GM12878 (cell line): Measurements from ENCODE around the gene ACER3.

Experiments
- BHLHE40 ChIP-seq, 2 experiments: fragments of 450-650 bp in 1 of 2; IDR thresholded peaks; 2 replicates each; pipeline ENCODE4 v1.6.1; 2011 to 2017; ENCODE audit warnings: low read depth in 2 of 2, borderline replicate concordance in 1 of 2, improper control_type of control experiment in 1 of 2, low read length in 1 of 2, mild to moderate bottlenecking in 1 of 2
- CEBPB ChIP-seq, 2 experiments: fragments of 150-350 bp in 1 of 2; IDR thresholded peaks; 2 replicates each; pipeline ENCODE4 v1.6.1; 2012 to 2014; ENCODE audit warnings: low read depth in 2 of 2, low read length in 2 of 2, borderline replicate concordance in 1 of 2, inconsistent platforms in 1 of 2
- E4F1 ChIP-seq: fragments of 450-650 bp; IDR thresholded peaks from 2 replicates; pipeline ENCODE4 v1.6.1; 2018; ENCODE audit warnings: borderline replicate concordance, mild to moderate bottlenecking; ENCODE audit not compliant: partially characterized antibody
- EZH2 ChIP-seq: IDR thresholded peaks from 2 replicates; pipeline ENCODE4 v1.6.1; 2012; ENCODE audit warnings: low read depth, mild to moderate bottlenecking, control low read depth, inconsistent platforms, low read length, borderline replicate concordance; ENCODE audit not compliant: control insufficient read depth
- NFYA ChIP-seq: IDR thresholded peaks from 2 replicates; pipeline ENCODE4 v1.6.1; 2011; ENCODE audit warnings: low read depth, mild to moderate bottlenecking, low read length, improper control_type of control experiment, borderline replicate concordance
- POLR2A ChIP-seq: IDR thresholded peaks from 2 replicates; pipeline ENCODE4 v1.6.1; 2011; ENCODE audit warnings: low read depth, mild to moderate bottlenecking, low read length
- POLR2AphosphoS2 ChIP-seq: IDR thresholded peaks from 2 replicates; pipeline ENCODE4 v1.6.1; 2011; ENCODE audit warnings: low read depth, mild to moderate bottlenecking, low read length, improper control_type of control experiment, moderate library complexity
- POLR2AphosphoS5 ChIP-seq: IDR thresholded peaks from 2 replicates; pipeline ENCODE4 v1.6.1; 2011; ENCODE audit warnings: mild to moderate bottlenecking, low read length, inconsistent platforms
- USF2 ChIP-seq: IDR thresholded peaks from 2 replicates; pipeline ENCODE4 v1.6.1; 2011; ENCODE audit warnings: low read depth, low read length, improper control_type of control experiment, borderline replicate concordance
- ZSCAN29 ChIP-seq: fragments of 450-650 bp; IDR thresholded peaks from 2 replicates; pipeline ENCODE4 v1.6.1; 2017; ENCODE audit warnings: mild to moderate bottlenecking, moderate library complexity
- TF ChIP-seq, protein P1 (sequence below), 3 experiments: IDR thresholded peaks in 2 of 3; conservative IDR thresholded peaks in 1 of 3; 2 replicates each; pipeline ENCODE4 v1.5.1; 2011; ENCODE audit warnings: low read depth in 3 of 3, low read length in 3 of 3, mild to moderate bottlenecking in 3 of 3, control low read depth in 2 of 3, moderate library complexity in 2 of 3, inconsistent platforms in 1 of 3, mixed read lengths in 1 of 3; ENCODE audit not compliant: control insufficient read depth in 2 of 3, insufficient read depth in 1 of 3; ENCODE audit errors: extremely low read depth in 1 of 3

- TF ChIP-seq EZH2 (no peak), NFYA (no peak), E4F1 (no peak), POLR2A (no peak), POLR2AphosphoS2 (no peak), USF2 (no peak), ZSCAN29 (no peak), POLR2AphosphoS5 (no peak), BHLHE40 (IDR thresholded peaks at IDR 0.05; ENCODE audit: borderline replicate concordance in 1 of 2, low read depth in 2 of 2, low read length in 1 of 2) (no peak), CEBPB (IDR thresholded peaks at IDR 0.05; ENCODE audit: borderline replicate concordance in 1 of 2, low read depth in 2 of 2, low read length in 2 of 2) (no peak)
- TF ChIP-seq, protein P1, sequence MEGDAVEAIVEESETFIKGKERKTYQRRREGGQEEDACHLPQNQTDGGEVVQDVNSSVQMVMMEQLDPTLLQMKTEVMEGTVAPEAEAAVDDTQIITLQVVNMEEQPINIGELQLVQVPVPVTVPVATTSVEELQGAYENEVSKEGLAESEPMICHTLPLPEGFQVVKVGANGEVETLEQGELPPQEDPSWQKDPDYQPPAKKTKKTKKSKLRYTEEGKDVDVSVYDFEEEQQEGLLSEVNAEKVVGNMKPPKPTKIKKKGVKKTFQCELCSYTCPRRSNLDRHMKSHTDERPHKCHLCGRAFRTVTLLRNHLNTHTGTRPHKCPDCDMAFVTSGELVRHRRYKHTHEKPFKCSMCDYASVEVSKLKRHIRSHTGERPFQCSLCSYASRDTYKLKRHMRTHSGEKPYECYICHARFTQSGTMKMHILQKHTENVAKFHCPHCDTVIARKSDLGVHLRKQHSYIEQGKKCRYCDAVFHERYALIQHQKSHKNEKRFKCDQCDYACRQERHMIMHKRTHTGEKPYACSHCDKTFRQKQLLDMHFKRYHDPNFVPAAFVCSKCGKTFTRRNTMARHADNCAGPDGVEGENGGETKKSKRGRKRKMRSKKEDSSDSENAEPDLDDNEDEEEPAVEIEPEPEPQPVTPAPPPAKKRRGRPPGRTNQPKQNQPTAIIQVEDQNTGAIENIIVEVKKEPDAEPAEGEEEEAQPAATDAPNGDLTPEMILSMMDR (IDR thresholded peaks at IDR 0.05 in 2 of 3, conservative IDR thresholded peaks at IDR 0.05 in 1 of 3; ENCODE audit: control insufficient read depth in 2 of 3, extremely low read depth in 1 of 3, insufficient read depth in 1 of 3, low read depth in 3 of 3, low read length in 3 of 3) = no peak
These were observed 74.3 kb downstream of the ACER3 start for GRCh38 chr11:76935042-76935441.
